VCaP (cell line): ENCODE results near the gene PPCDC.

Source experiments
- H3K27ac ChIP-seq: fragments of 450-650 bp; 2 replicates; pipeline ENCODE4 v1.5.1; 2017
- CTCF ChIP-seq: fragments of 450-650 bp; conservative IDR thresholded peaks from 2 replicates; pipeline ENCODE4 v1.5.1; 2017; ENCODE audit warnings: mild to moderate bottlenecking, moderate library complexity

PPCDC gene

GRCh38 chr15:74995779-74996765, 27.3 kb upstream of the PPCDC start:
- peak overlapping the region; percentile 98 for H3K27ac ChIP-seq
- no peak; the same call in 1 of the 2 replicates for TF ChIP-seq CTCF

GRCh38 chr15:74997141-74997540, 26.2 kb upstream of the PPCDC start:
- TF ChIP-seq CTCF = no peak
- peak overlapping the region; percentile 98 for H3K27ac ChIP-seq

GRCh38 chr15:74997543-74997942, 25.8 kb upstream of the PPCDC start:
- H3K27ac ChIP-seq = peak overlapping the region; percentile 98
- no peak for TF ChIP-seq CTCF

- TF ChIP-seq CTCF = no peak
- peak overlapping the region; percentile 98; the same call in 1 of the 2 replicates for H3K27ac ChIP-seq
Observed at GRCh38 chr15:75001310-75001709, 22.1 kb upstream of the PPCDC start.

GRCh38 chr15:75002398-75002797, 21.0 kb upstream of the PPCDC start:
- no peak for TF ChIP-seq CTCF
- peak overlapping the region; percentile 98 for H3K27ac ChIP-seq

GRCh38 chr15:75007216-75007615, 16.2 kb upstream of the PPCDC start:
- no peak for TF ChIP-seq CTCF
- H3K27ac ChIP-seq = peak overlapping the region; percentile 3; the same call in 1 of the 2 replicates

GRCh38 chr15:75008221-75008625, 15.2 kb upstream of the PPCDC start:
- peak overlapping the region; percentile 5; the same call in 1 of the 2 replicates for H3K27ac ChIP-seq
- no peak for TF ChIP-seq CTCF
